ENCODE measurements around the gene PIAS1. TPM values are rescaled to one million over a fixed set of nuclear protein-coding genes. Genes with fewer than 3 reads are reported as not detected.
"Not testable (repeated sequence)": the region's sequence is repeated elsewhere in the genome, so short reads cannot be mapped to it uniquely, and the experiment has no call there.

Gene PIAS1
- total RNA-seq, 1 donor from 2014 or later = 16.6 TPM

DNA sequence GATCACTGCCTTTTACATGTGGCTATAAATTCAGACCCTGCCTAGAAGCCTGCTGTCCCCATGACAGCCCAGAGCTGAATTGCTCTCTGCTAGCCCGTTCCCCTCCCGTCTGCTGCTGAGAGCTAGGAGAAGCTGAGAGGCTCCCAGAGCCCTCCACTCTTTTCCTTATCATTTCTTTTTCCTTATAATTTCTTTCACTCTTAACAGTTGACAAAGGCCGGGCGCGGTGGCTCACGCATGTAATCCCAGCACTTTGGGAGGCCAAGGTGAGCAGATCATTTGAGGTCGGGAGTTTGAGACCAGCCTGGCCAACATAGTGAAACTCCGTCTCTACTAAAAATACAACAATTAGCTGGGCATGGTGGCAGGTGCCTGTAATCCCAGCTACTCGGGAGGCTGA lies 180.4 kb downstream of the PIAS1 start:
- DNase-seq (ENCODE audit: low read depth) = not testable (repeated sequence)

DNA sequence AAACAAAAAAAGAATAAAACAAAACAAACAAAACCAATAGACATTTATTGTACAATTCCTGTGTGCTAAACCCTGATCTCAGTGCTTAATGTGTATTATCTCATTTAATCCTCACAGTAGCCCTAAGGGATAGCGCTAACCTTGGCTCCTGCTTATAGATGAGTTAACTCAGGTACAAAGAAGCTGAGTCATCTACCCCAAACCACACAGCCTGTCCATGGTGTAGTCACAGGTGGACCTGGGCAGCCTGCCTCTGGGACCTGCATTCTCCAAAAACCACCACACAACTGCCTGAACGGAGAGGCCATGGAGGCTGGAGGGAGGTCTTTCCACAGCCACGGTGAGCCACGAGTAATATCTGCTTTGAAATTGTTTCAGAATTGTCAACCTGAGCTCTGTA lies 180.9 kb downstream of the PIAS1 start:
- no peak for DNase-seq (ENCODE audit: low read depth)

DNA sequence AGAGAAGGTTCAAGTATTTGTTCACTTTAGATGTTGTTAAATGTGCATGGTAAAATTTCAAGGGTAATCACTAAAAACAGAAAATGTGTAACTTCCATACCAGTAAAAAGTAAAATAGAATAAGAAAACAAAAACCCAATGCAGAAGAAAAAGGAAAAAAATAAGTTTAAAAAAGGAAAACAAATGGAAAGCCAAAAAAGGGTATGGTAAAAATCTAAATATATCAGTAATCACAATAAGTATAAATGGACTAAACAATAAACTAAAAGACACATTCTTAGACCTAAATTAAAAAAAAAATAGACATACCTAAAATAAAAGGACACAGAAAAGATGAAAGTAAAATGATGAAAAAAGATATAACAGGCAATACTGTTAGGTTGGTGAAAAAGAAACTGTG lies 184.9 kb downstream of the PIAS1 start:
- DNase-seq (ENCODE audit: low read depth) = no peak

DNA sequence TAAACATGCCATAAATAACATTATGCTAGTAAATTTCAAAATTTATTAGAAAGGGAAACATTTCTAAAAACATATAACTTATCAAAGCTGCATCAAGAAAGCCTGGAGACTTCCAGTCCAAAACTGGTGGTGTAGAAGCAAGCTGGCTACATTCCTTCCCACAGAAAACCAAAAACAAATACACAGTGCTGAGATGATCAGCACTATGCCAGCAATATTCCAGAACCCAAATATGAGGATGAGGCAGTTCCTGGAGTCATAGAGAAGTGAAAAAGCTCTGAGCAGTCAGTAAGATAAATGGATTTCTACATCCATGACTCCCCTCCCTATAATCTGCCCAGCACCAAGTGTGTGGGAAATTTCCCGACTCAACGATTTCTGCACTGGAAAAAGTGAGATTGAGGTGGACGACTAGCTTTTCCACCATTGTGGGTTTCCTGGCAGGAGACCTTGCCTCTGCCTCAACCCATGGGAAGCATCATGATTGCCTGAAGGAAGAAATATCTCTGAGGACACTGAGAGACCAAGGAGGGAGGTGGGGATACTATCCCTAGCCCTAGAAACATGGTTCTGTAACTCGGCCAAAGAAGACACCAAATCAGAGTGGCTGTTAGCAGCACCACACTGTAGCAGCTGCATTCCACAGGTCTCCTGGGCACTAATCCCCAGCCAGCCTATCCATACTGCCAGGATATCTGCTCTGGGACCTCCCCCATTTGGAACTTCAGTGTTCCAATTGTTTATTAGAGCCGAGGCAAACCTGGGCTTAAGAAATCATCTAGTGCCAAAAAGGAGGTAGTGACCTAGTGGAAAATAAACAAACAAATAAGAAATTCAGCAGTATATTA lies 187.2 kb downstream of the PIAS1 start:
- DNase-seq (ENCODE audit: low read depth) = no peak

Other genes with a start within 250 kb of the PIAS1 start
- gene SKOR1, start 228.8 kb upstream of the PIAS1 start, total RNA-seq = 0.10 TPM in 1 of 2 replicates, not detected in the other
- not detected in 2 replicates for gene RNU6-1, start 214.3 kb upstream of the PIAS1 start, total RNA-seq
- gene CALML4, start 151.0 kb downstream of the PIAS1 start, total RNA-seq = 1.3 and 1.6 TPM in 2 replicates
- gene CLN6, start 175.4 kb downstream of the PIAS1 start, total RNA-seq = 3.3 and 6.6 TPM in 2 replicates
- 54.1 and 56.3 TPM in 2 replicates for gene FEM1B, start 223.4 kb downstream of the PIAS1 start, total RNA-seq

All from renal cortical epithelial cell (primary cell).